ENCODE results near the gene MRPS9. TPM values are rescaled to one million over a fixed set of nuclear protein-coding genes. Genes with fewer than 3 reads are reported as not detected.

MRPS9 gene
- total and polyA plus RNA-seq, 2 donors (not counting 3 experiments of a cell fraction or from before 2014, with no cell fraction given): 14.5 to 23.9 TPM

DNA sequence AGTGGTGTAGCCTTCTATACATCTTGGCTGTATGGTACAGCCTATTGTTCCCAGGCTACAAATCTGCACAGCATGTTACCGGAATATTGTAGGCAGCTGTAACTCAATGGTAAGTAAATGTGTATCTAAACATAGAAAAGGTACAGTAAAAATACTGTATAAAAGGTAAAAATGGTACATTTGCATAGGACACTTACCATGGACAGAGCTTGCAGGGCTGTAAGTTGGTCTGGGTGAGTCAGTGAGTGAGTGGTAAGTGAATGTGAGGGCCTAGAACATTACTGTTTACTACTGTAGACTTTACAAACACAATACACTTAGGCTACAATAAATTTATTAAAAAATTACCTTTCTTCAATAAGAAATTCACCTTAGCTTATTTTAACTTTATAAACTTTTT is 3.7 kb upstream of the MRPS9 start:
- no peak overlapping the region for H3K27ac ChIP-seq (ENCODE audit: insufficient read depth, low read depth, low read length)
- no peaks in the 10 kb centered on the region for H3K36me3 ChIP-seq (ENCODE audit: control insufficient read depth in 2 of 2, extremely low read depth in 1 of 2, insufficient read depth in 2 of 2, low read length in 2 of 2)
- H3K9me1 ChIP-seq (replicated peaks; ENCODE audit: control insufficient read depth, extremely low read depth, insufficient read depth, low read length): no peaks in the 10 kb centered on the region
- H2AFZ ChIP-seq (ENCODE audit: low read depth, low read length): no peak overlapping the region
- H3K79me2 ChIP-seq (ENCODE audit: control insufficient read depth, insufficient read depth, low read length): peaks cover 7% of the 10 kb centered on the region
- no peak overlapping the region for H3K9ac ChIP-seq (replicated peaks; ENCODE audit: extremely low read depth, insufficient read depth, low read length)
- DNase-seq (ENCODE audit: low read depth, low spot score) (no peak), FAIRE-seq (no peak)
- dilution Hi-C loops (cut with MboI; ENCODE audit: extremely low pct_ligation_motif_present, low sequenced_read_pairs): no loop called here
- H3K4me1 ChIP-seq (ENCODE audit: control insufficient read depth, extremely low read depth, insufficient read depth, low read length): peaks cover 10% of the 10 kb centered on the region
- H3K27me3 ChIP-seq (ENCODE audit: control insufficient read depth in 2 of 2, insufficient read depth in 2 of 2, low read length in 2 of 2): peaks cover 0 to 4% of the 10 kb centered on the region in 2 experiments
- TF ChIP-seq EZH2 (IDR thresholded peaks at IDR 0.05; ENCODE audit: borderline replicate concordance, low read depth, low read length, severe bottlenecking) (no peak), GATA2 (IDR thresholded peaks at IDR 0.05; ENCODE audit: insufficient read depth, insufficient read length, low read depth, low read length) (no peak), FOS (IDR thresholded peaks at IDR 0.05; ENCODE audit: borderline replicate concordance, insufficient read depth, low read length) (no peak), MAX (IDR thresholded peaks at IDR 0.05; ENCODE audit: insufficient read depth, insufficient read length) (no peak), JUN (IDR thresholded peaks at IDR 0.05; ENCODE audit: borderline replicate concordance, insufficient read depth, insufficient read length, low read depth) (no peak), MYC (IDR thresholded peaks at IDR 0.05; ENCODE audit: low read depth, low read length) (no peak), POLR2A (IDR thresholded peaks at IDR 0.05; ENCODE audit: low read depth, low read length) (no peak), POLR2AphosphoS5 (IDR thresholded peaks at IDR 0.05; ENCODE audit: insufficient read depth, low read depth, low read length) (no peak)
- TF ChIP-seq, protein P1, sequence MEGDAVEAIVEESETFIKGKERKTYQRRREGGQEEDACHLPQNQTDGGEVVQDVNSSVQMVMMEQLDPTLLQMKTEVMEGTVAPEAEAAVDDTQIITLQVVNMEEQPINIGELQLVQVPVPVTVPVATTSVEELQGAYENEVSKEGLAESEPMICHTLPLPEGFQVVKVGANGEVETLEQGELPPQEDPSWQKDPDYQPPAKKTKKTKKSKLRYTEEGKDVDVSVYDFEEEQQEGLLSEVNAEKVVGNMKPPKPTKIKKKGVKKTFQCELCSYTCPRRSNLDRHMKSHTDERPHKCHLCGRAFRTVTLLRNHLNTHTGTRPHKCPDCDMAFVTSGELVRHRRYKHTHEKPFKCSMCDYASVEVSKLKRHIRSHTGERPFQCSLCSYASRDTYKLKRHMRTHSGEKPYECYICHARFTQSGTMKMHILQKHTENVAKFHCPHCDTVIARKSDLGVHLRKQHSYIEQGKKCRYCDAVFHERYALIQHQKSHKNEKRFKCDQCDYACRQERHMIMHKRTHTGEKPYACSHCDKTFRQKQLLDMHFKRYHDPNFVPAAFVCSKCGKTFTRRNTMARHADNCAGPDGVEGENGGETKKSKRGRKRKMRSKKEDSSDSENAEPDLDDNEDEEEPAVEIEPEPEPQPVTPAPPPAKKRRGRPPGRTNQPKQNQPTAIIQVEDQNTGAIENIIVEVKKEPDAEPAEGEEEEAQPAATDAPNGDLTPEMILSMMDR (IDR thresholded peaks at IDR 0.05; ENCODE audit: extremely low read depth in 1 of 2, insufficient read depth in 1 of 2, low read depth in 1 of 2, low read length in 2 of 2): no peak
- H3K4me2 ChIP-seq (ENCODE audit: insufficient read depth, low read length): no peak overlapping the region
- no peak overlapping the region for H3K4me3 ChIP-seq (replicated peaks in 1 of 3; ENCODE audit: insufficient read depth in 1 of 3, low read depth in 1 of 3, low read length in 3 of 3)
- no peaks in the 10 kb centered on the region for H3K9me3 ChIP-seq (replicated peaks; ENCODE audit: control insufficient read depth, insufficient read depth, low read length)
- ChIA-PET POLR2A (no interaction called here), CTCF (no interaction called here)
- no TSS peak for BruUV-seq (replicated peaks)
- H4K20me1 ChIP-seq (replicated peaks; ENCODE audit: control insufficient read depth, extremely low read depth, insufficient read depth, low read length): no peaks in the 10 kb centered on the region
- intact Hi-C loops (cut with micrococcal nuclease): no loop called here

Data from endothelial cell of umbilical vein (primary cell).